Prostate gland (tissue), 2 donors: ENCODE data around the gene TGFBR3L. TPM values are rescaled to one million over a fixed set of nuclear protein-coding genes. Genes with fewer than 3 reads are reported as not detected.

Experiments used
- DNase-seq: peaks from one replicate; pipeline ENCODE4 v3.0.0-alpha.2; 2019; ENCODE audit warnings: low spot score
- H3K27ac ChIP-seq, 2 donors: fragments of 200-600 bp; sonication (generic); 2 replicates each; pipeline ENCODE4 v1.5.1; 2017 to 2019
- H3K27me3 ChIP-seq: fragments of 200-600 bp; sonication (generic); replicated peaks from 2 replicates; pipeline ENCODE4 v1.5.1; 2019; ENCODE audit not compliant: insufficient read depth
- H3K36me3 ChIP-seq, 2 donors: fragments of 200-600 bp; sonication (generic); 1 replicate in 1 of 2; 2 replicates in 1 of 2; pipeline versions ENCODE4 v1.5.1 to v1.8.1; 2017 to 2019
- H3K4me1 ChIP-seq: fragments of 200-600 bp; sonication (generic); replicated peaks from 2 replicates; pipeline ENCODE4 v1.5.1; 2019
- H3K4me3 ChIP-seq, 2 donors: fragments of 200-600 bp; sonication (generic); 2 replicates each; pipeline ENCODE4 v1.5.1; 2017 to 2019
- H3K9me3 ChIP-seq: fragments of 200-600 bp; sonication (generic); 2 replicates; pipeline ENCODE4 v1.5.1; 2017
- POLR2A ChIP-seq: fragments of 450-650 bp; IDR thresholded peaks from one replicate; pipeline ENCODE4 v1.6.1; 2016; ENCODE audit warnings: antibody characterized with exemption, mild to moderate bottlenecking
- POLR2AphosphoS5 ChIP-seq: sonication (generic); formaldehyde crosslinking; IDR thresholded peaks from one replicate; pipeline ENCODE4 v1.6.1; 2017; ENCODE audit warnings: antibody characterized with exemption
- WGBS: methylation state at CpG from one replicate; pipeline ENCODE4 v1.1.5; 2018; 5-methylcytosine and 5-hydroxymethylcytosine counted together
- intact Hi-C: fragments of 100-400 bp; cut with DNase I; formaldehyde crosslinking; loops from one replicate; pipeline ENCODE4 v1.14.2; 2022
- total RNA-seq, 2 donors: library from RNA; depleted of rRNA; stranded (reverse); fragments of >200 nt; gene quantifications; one replicate each; pipeline ENCODE4 v1.1.0, GENCODE V29; 2016
- TF ChIP-seq, protein P1 (sequence below), 4 experiments: fragments of 200-600 bp in 2 of 4; fragments of 450-650 bp in 2 of 4; sonication (generic) in 2 of 4; IDR thresholded peaks; 1 replicate in 3 of 4; 2 replicates in 1 of 4; pipeline ENCODE4 v1.5.1; 2016 to 2019; ENCODE audit warnings: antibody characterized with exemption in 4 of 4, mild to moderate bottlenecking in 2 of 4, moderate library complexity in 2 of 4

TGFBR3L gene
- total RNA-seq, 2 donors from 2014 or later, result 3.2 TPM; not detected in 1

DNA sequence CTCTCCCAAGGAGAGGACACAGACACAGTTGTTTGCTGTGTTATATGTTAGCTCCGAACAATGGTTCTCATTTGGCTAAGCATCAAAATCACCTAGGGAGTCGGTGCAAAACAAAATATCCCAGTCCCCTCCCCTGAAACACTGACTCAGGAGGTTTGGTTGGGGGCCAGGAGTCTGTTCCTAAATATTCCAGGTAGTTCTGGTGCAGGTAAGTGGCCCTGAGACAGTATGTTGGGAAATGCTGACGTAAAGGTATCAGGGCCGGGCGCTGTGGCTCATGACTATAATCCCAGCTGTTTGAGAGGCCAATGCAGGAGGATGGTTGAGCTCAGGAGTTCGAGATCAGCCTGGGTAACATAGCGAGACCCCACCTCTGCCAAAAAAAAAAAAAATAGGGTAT, 13.3 kb upstream of the TGFBR3L start:
- no peaks in the 10 kb centered on the region for H3K9me3 ChIP-seq
- H3K27ac ChIP-seq, result no peak overlapping the region
- H3K4me1 ChIP-seq, result peaks cover 15% of the 10 kb centered on the region
- no peaks in the 10 kb centered on the region for H3K27me3 ChIP-seq
- 81% methylated on average over 7 of the region's 7 CpGs for WGBS
- TF ChIP-seq POLR2AphosphoS5 (no peak), POLR2A (no peak)
- TF ChIP-seq, protein P1, sequence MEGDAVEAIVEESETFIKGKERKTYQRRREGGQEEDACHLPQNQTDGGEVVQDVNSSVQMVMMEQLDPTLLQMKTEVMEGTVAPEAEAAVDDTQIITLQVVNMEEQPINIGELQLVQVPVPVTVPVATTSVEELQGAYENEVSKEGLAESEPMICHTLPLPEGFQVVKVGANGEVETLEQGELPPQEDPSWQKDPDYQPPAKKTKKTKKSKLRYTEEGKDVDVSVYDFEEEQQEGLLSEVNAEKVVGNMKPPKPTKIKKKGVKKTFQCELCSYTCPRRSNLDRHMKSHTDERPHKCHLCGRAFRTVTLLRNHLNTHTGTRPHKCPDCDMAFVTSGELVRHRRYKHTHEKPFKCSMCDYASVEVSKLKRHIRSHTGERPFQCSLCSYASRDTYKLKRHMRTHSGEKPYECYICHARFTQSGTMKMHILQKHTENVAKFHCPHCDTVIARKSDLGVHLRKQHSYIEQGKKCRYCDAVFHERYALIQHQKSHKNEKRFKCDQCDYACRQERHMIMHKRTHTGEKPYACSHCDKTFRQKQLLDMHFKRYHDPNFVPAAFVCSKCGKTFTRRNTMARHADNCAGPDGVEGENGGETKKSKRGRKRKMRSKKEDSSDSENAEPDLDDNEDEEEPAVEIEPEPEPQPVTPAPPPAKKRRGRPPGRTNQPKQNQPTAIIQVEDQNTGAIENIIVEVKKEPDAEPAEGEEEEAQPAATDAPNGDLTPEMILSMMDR (IDR thresholded peaks at IDR 0.05), result no peak
- H3K36me3 ChIP-seq, result no peaks in the 10 kb centered on the region
- intact Hi-C loops, result loop anchor here (5.0 kb wide), 1 partner anchor 69 kb away; the partner anchor contains the start of gene EVI5L
- no peak for DNase-seq
- no peak overlapping the region for H3K4me3 ChIP-seq

DNA sequence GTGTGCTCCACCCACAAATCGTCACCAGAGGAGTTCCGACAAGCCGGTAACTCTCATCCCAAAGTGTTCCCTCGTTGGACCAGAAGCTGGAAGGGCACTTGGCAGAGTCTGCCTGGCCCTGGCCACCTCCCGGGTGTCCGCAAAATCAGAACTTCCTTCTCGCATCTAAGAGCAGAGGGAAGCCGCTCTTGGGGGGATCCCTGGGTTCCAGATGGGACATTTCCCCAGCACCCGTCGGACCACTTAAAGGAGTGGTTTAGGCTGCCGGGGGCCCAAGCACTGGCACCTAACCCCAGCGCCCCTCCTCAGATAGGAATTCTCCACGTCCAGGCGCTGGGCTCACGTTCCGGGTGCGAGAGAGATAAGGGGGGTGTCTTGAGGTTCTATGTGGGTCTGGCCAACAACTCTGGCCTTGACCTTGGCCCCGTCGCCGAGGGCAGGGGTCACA, 11.8 kb upstream of the TGFBR3L start:
- Histone ChIP-seq H3K4me1 (peaks cover 15% of the 10 kb centered on the region), H3K27ac (peak overlapping the region; percentile 88 to 93), H3K27me3 (no peaks in the 10 kb centered on the region), H3K4me3 (peak overlapping the region; percentile 40 to 95), H3K9me3 (no peaks in the 10 kb centered on the region), H3K36me3 (no peaks in the 10 kb centered on the region)
- TF ChIP-seq, protein P1 (IDR thresholded peaks at IDR 0.05), result no peak
- TF ChIP-seq POLR2A (no peak), POLR2AphosphoS5 (no peak)
- WGBS, result 11% methylated on average over 17 of the region's 20 CpGs
- intact Hi-C loops, result loop anchor here (5.0 kb wide), 1 partner anchor 71 kb away; the partner anchor contains the start of gene EVI5L
- no peak for DNase-seq

DNA sequence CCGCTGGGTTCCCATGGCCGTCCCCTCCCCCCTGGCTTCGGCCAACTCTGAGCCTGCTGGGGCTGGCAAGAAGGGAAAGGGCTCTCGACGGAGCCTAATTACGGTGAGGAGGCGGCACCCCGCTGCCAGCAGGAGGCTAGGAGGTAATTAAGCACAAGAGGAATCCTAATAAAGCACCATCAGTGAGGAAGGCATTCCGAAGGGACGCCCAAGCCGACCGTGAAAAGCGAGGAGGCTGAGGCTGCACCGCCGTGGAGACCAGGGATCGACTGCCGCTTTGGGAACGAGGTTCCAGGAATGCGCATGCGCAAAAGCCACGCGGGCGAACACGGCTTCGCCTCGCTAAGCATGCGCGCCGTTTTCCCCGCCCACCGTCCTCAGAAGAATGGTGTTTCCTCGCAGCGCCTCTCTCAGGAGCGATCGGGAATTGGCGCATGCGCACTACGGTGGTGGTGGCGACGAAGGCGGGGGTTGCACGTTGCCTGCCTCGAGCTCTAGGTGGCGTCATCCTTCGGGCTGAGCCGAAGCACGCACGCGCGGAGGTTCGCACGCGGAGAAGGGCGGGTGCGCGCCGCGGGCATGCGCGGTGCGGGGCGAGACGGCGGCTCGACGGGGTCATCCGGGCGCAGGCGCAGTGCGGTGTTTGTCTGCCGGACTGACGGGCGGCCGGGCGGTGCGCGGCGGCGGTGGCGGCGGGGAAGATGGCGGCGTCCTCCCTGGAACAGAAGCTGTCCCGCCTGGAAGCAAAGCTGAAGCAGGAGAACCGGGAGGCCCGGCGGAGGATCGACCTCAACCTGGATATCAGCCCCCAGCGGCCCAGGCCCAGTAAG, 11.2 kb upstream of the TGFBR3L start, which contains the start of gene MAP2K7:
Gene MAP2K7, plus strand, starts transcription at position 634 of the 830 bp plus-strand sequence. Its CDS starts 68 bp downstream, at position 702.
- Histone ChIP-seq H3K27me3 (no peaks in the 10 kb centered on the region), H3K4me1 (peaks cover 15% of the 10 kb centered on the region), H3K9me3 (no peaks in the 10 kb centered on the region), H3K4me3 (peak within 1 kb of the TSS; percentile 90 to 95), H3K27ac (peak within 1 kb of the TSS; percentile 88 to 93), H3K36me3 (no peaks in the 10 kb centered on the region)
- peak; percentile 99 for DNase-seq
- intact Hi-C loops, result loop anchor here (5.0 kb wide), 1 partner anchor 71 kb away; the partner anchor contains the start of gene EVI5L
- TF ChIP-seq POLR2A (peak; percentile 84), POLR2AphosphoS5 (peak; percentile 100)
- TF ChIP-seq, protein P1 (IDR thresholded peaks at IDR 0.05), result peak; percentile 23 to 98 (median 91)
- under 1% methylated on average over 74 of the region's 89 CpGs for WGBS

DNA sequence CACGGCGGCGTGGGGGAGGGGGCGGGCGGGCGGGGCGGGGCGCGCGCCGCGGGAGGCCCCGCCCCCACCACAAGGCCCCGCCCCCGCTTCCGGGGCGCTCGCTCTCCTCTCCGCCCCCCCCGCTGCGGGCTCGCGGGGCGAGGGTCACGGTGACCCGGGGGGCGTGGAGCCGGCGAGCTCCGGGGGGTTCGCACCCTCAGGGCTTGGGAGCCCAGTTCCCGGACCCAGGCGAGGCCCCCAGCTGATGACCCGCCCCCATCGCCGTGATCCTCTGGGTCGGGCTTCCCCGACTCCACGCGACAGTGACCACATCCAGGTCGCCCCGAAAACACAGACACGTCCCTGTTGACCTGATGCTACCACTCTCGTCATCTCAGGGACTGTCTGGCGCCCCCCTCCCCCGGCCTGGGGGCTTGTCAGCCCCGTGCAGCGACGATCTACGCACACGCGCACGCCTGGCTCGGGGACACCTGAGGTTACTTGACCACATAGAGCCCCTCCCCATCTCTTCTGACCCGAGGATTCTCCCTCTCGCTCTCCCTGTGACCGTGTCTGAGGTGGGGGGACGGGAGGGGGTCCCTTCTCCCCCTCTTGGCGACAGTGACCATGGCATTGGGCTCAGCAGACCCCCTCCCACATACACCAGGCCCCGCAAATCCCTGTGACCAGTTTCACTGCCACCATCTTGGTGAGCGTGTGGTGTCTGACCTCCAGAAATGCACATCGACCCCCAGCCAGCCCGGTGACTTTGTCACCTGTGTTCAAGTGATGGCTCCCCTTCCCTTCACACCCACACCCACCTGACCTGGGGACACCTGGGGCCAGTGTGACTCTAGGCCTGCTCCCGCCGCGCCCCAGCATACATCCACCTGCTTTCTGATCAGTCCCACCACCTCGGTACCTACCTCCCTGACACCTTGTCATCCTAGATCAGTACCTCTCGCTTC, 10.3 kb upstream of the TGFBR3L start:
- DNase-seq, result no peak
- WGBS, result 10% methylated on average over 54 of the region's 68 CpGs
- intact Hi-C loops, result loop anchor here (5.0 kb wide), 1 partner anchor 72 kb away; the partner anchor contains the start of gene EVI5L
- peaks cover 15% of the 10 kb centered on the region for H3K4me1 ChIP-seq
- H3K36me3 ChIP-seq, result no peaks in the 10 kb centered on the region
- H3K27ac ChIP-seq, result peak overlapping the region; percentile 83 to 93
- no peaks in the 10 kb centered on the region for H3K27me3 ChIP-seq
- peak overlapping the region; percentile 90 to 95 for H3K4me3 ChIP-seq
- TF ChIP-seq, protein P1 (IDR thresholded peaks at IDR 0.05), result no peak
- no peak for TF ChIP-seq POLR2AphosphoS5
- no peak for TF ChIP-seq POLR2A
- H3K9me3 ChIP-seq, result no peaks in the 10 kb centered on the region
